Measurements from ENCODE around the gene FAM53A.

- TF ChIP-seq POLR2A (IDR thresholded peaks at IDR 0.05; ENCODE audit: low read length) (no peak), GATA1 (IDR thresholded peaks at IDR 0.05; ENCODE audit: low read depth, low read length) (no peak)
Measured at GRCh38 chr4:1678244-1678643, 5.9 kb downstream of the FAM53A start.

Data from erythroblast (primary cell).